NB4 (cell line): ENCODE measurements around the gene CFAP99.

Experiments used
- DNase-seq: peaks from one replicate; pipeline ENCODE4 v3.0.0; 2010; ENCODE audit warnings: low read depth
- H3K4me3 ChIP-seq: one replicate; pipeline ENCODE4 v1.5.1; 2011; ENCODE audit warnings: mild to moderate bottlenecking, low read depth, low read length, moderate library complexity
- CTCF ChIP-seq: IDR thresholded peaks from one replicate; pipeline ENCODE4 v1.5.1; 2012; ENCODE audit warnings: low read depth, low read length
- MAX ChIP-seq: IDR thresholded peaks from 2 replicates; pipeline ENCODE4 v1.6.1; 2011; ENCODE audit warnings: low read depth, low read length
- MYC ChIP-seq: IDR thresholded peaks from 2 replicates; pipeline ENCODE4 v1.6.1; 2011; ENCODE audit warnings: low read depth, low read length
- POLR2A ChIP-seq: IDR thresholded peaks from 2 replicates; pipeline ENCODE4 v1.6.1; 2011; ENCODE audit warnings: mild to moderate bottlenecking; ENCODE audit not compliant: insufficient read length; ENCODE audit errors: extremely low read depth

CFAP99 gene

DNA sequence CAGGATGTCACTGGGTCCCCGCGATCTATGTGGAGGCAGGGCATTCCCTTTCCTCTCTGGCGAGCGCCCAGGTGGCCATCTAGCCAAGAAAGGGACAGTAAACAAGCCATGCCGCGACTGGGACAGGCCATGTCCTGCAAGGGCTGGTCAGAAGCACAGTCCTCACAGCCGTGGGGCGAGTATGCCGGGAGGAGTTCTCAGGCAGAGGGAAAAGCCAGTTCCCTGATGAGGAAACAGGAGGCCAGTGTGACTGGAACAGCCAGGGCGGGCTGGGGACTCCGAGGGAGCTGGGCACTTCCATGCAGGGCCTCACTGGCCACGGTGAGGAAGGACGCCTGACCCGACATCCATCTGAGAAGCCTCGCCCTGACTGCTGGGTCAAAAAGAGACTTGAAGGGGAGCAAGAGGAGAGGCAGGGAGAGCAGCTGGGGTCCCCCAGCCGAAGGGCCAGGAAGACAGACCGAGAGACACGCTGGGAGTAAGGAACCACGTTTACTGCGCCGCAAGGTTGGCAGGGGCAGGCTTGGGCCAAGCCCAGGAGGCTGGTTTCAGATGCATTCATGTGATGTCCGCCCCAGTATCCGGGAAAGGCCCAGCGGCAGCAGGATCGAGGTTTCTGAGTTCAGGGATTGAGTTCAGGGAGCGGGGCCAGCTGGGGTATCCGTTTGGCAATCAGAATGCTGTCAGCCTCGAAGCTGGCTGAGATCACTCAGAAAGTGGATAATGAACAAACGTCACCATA is 15.0 kb downstream of the CFAP99 start:
- H3K4me3 ChIP-seq = no peak overlapping the region
- no peak for TF ChIP-seq MAX
- TF ChIP-seq CTCF = no peak
- no peak for TF ChIP-seq MYC
- no peak for TF ChIP-seq POLR2A
- no peak for DNase-seq

GRCh38 chr4:2434420-2434819 is 15.7 kb downstream of the CFAP99 start:
- no peak overlapping the region for H3K4me3 ChIP-seq
- no peak for TF ChIP-seq MYC
- no peak for TF ChIP-seq MAX
- no peak for TF ChIP-seq POLR2A
- TF ChIP-seq CTCF = no peak
- DNase-seq = no peak

- DNase-seq = no peak
- no peak overlapping the region for H3K4me3 ChIP-seq
- no peak for TF ChIP-seq MYC
- TF ChIP-seq MAX = no peak
- no peak for TF ChIP-seq CTCF
- TF ChIP-seq POLR2A = no peak
These were observed 17.5 kb downstream of the CFAP99 start for GRCh38 chr4:2436301-2436700.

GRCh38 chr4:2436761-2437474 is 18.2 kb downstream of the CFAP99 start:
- TF ChIP-seq CTCF (no peak), MYC (no peak), MAX (no peak), POLR2A (no peak)
- no peak for DNase-seq
- no peak overlapping the region for H3K4me3 ChIP-seq

- no peak for DNase-seq
- TF ChIP-seq MYC = no peak
- TF ChIP-seq POLR2A = no peak
- no peak for TF ChIP-seq CTCF
- TF ChIP-seq MAX = no peak
- no peak overlapping the region for H3K4me3 ChIP-seq
These were observed 18.9 kb downstream of the CFAP99 start for GRCh38 chr4:2437475-2438215.
